HFFc6 (cell line): ENCODE measurements around the gene TPK1. TPM values are rescaled to one million over a fixed set of nuclear protein-coding genes. Genes with fewer than 3 reads are reported as not detected.
"Not testable (repeated sequence)": the region's sequence is repeated elsewhere in the genome, so short reads cannot be mapped to it uniquely, and the experiment has no call there.

Source experiments
- DNase-seq: peaks from one replicate; pipeline ENCODE4 v3.0.0-alpha.2; 2018
- H3K27ac Mint-ChIP-seq: 2 replicates; pipeline ENCODE4 v1.8.0; 2020; ENCODE audit warnings: mild to moderate bottlenecking, mixed read lengths
- H3K27me3 Mint-ChIP-seq: 2 replicates; pipeline ENCODE4 v1.8.0; 2021; ENCODE audit warnings: mild to moderate bottlenecking, moderate library complexity, mixed read lengths; ENCODE audit not compliant: insufficient read depth
- H3K36me3 Mint-ChIP-seq: 2 replicates; pipeline ENCODE4 v1.8.0; 2021; ENCODE audit warnings: low read depth, mixed read lengths
- H3K4me1 Mint-ChIP-seq: 2 replicates; pipeline ENCODE4 v1.8.0; 2020; ENCODE audit warnings: low read depth, mixed read lengths
- H3K4me3 Mint-ChIP-seq: 2 replicates; pipeline ENCODE4 v1.8.0; 2020; ENCODE audit warnings: mild to moderate bottlenecking, moderate library complexity, mixed read lengths
- H3K9me3 Mint-ChIP-seq: 2 replicates; pipeline ENCODE4 v1.8.0; 2020; ENCODE audit warnings: mild to moderate bottlenecking, mixed read lengths
- total RNA-seq, 6 experiments: library from RNA; stranded (reverse); fragmentation: NEBNext Ultra II Directional; extraction: Animal tissue kit (Norgen Biotek cat#: 25700); gene quantifications; 2 replicates in 1 of 6; 3 replicates in 5 of 6; pipeline ENCODE4 v1.2.3, GENCODE V29; 2021
- TF ChIP-seq, protein P1 (sequence below): fragments of 200-600 bp; sonication (generic); IDR thresholded peaks from 2 replicates; pipeline ENCODE4 v1.5.0; 2021; ENCODE audit warnings: antibody characterized with exemption, mild to moderate bottlenecking

The TPK1 gene
- total RNA-seq, 6 experiments from 2014 or later: 0.11 to 0.82 (median 0.55) TPM; not detected in 2

DNA sequence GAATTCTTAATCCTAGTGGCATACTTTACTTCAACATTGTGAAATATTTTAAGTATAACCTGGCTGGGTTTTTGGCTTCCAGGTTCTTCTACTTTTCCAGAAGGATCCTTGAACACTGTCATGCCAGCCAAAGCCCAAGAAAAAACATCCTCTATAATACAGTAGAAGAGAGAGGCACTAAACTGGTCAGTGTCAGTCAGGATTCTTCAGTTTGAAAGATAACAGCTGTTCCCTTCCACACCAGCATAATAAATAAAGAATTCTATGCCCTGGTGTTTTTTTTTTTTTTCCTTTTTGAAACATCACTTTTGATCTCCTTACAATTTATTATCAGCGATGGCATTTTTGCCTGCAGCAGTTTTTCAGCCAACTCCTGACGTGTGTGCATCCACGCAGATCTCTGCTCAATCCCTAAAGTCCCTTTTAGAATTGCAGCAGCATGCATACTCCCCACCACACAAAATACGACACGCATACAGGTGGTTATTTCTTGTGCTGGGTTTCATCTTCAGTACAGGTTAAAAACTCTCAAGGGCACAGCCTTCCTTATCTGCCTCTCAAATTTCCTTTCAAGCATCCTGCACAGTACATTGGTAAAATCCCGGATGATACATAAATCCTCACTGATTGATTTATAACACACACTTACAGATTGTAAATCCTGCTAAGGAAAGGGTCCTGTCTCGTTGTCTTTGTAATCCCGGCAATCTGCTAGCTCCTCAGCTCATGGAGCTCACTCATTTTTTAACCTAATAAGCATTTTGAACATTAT lies 100.2 kb downstream of the TPK1 start:
- TF ChIP-seq, protein P1, sequence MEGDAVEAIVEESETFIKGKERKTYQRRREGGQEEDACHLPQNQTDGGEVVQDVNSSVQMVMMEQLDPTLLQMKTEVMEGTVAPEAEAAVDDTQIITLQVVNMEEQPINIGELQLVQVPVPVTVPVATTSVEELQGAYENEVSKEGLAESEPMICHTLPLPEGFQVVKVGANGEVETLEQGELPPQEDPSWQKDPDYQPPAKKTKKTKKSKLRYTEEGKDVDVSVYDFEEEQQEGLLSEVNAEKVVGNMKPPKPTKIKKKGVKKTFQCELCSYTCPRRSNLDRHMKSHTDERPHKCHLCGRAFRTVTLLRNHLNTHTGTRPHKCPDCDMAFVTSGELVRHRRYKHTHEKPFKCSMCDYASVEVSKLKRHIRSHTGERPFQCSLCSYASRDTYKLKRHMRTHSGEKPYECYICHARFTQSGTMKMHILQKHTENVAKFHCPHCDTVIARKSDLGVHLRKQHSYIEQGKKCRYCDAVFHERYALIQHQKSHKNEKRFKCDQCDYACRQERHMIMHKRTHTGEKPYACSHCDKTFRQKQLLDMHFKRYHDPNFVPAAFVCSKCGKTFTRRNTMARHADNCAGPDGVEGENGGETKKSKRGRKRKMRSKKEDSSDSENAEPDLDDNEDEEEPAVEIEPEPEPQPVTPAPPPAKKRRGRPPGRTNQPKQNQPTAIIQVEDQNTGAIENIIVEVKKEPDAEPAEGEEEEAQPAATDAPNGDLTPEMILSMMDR: no peak
- Mint-ChIP-seq H3K4me1 (no peaks in the 10 kb centered on the region), H3K4me3 (no peak overlapping the region), H3K27me3 (no peaks in the 10 kb centered on the region; the same call in 1 of the 2 replicates), H3K27ac (no peak overlapping the region), H3K36me3 (no peaks in the 10 kb centered on the region), H3K9me3 (peaks cover 34% of the 10 kb centered on the region)
- DNase-seq: no peak

DNA sequence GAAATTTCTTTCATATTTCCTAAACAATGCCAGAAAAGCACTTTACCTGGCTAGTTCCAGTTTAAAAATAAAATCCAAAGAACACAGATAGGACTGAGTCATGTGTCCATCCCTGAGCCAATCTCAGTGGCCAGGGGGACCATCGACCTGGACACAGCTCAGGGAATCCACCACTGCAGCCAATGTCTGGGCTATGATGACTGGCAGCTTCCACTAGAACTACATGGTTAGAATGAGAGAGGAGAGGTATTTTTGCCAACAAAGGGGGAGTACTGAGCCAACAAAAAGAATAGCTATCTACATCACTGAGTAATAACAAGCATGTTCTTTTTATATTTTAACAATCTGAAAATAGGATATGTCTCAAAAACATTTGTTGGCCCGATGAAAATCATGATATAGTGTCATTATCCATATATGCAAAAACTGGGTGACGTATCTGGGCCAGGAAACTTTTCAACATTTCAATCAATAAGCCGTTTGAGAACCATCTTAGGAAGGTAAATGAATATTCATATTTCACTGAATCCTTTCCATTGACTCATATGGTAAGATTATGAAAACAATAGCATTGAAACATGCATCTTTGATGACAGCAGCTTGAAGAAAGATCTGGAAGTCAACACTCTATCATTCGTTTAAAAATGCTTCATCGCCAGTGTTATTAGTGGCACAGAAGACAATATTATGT lies 104.0 kb downstream of the TPK1 start:
- TF ChIP-seq, protein P1: no peak
- Mint-ChIP-seq H3K27ac (no peak overlapping the region), H3K4me1 (no peaks in the 10 kb centered on the region), H3K27me3 (no peaks in the 10 kb centered on the region; the same call in 1 of the 2 replicates), H3K4me3 (no peak overlapping the region), H3K36me3 (no peaks in the 10 kb centered on the region), H3K9me3 (peaks cover 40% of the 10 kb centered on the region)
- no peak for DNase-seq

DNA sequence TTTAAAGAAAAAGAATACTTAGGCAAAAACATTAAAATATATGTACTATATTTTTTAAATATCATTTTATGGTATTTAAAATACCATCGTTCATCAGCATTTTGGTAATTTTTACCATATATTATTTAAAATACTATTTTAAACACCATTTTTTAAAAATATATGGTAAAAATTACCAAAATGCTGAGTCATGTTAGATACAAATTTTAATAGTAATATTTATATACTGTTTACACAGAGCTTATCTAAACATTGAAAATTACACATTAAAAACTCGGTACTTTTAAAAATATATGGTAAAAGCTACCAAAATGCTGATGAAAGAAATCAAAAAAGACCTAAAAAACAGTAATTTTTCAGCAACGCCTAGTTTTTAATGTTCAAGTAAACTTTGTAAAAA lies 105.6 kb downstream of the TPK1 start:
- Mint-ChIP-seq H3K36me3 (no peaks in the 10 kb centered on the region), H3K4me3 (no peak overlapping the region), H3K27me3 (no peaks in the 10 kb centered on the region), H3K4me1 (no peaks in the 10 kb centered on the region), H3K9me3 (peaks cover 30% of the 10 kb centered on the region), H3K27ac (no peak overlapping the region)
- TF ChIP-seq, protein P1: no peak
- no peak for DNase-seq

DNA sequence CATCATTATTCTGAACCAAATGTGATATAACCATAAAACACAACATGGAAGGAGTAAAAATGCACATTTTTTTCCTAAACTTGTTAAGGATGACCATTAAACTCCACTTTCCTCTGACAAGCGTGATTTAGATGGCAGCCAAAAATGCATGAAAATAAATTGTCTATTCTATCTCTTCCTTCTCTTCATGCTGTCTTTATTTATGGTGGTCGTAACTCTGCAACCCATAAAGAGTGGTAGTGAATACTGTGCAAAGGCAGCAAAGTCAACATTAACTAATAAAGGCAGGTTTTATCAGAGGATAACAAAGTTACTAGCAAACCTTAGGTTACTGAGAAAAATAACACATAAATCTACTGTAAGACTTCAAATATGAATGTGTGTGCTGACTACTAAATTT lies 106.6 kb downstream of the TPK1 start:
- TF ChIP-seq, protein P1: no peak
- peaks cover 25% of the 10 kb centered on the region for H3K9me3 Mint-ChIP-seq
- H3K27me3 Mint-ChIP-seq: no peaks in the 10 kb centered on the region
- no peak overlapping the region for H3K4me3 Mint-ChIP-seq
- no peaks in the 10 kb centered on the region for H3K4me1 Mint-ChIP-seq
- DNase-seq: no peak
- no peak overlapping the region for H3K27ac Mint-ChIP-seq
- no peaks in the 10 kb centered on the region for H3K36me3 Mint-ChIP-seq

DNA sequence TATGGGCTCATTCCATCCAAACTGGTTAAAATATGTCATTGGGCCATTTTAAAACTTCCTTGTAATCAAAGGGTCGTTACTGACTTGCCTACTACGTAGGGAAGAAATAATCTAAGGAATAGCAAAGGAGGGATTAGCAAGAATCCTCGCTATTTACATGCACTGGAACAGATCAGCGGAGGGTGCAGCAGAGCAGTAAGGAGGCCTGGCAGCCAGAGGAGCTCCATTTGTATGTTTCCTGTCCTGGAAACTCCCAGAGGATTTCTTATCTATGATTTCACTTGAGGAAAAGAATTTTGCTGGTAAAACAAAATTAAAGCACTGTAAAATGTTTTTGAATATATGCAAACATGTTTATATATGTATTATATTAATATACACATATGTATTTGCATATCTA lies 107.3 kb downstream of the TPK1 start:
- H3K4me1 Mint-ChIP-seq: no peaks in the 10 kb centered on the region
- no peak for DNase-seq
- no peaks in the 10 kb centered on the region for H3K36me3 Mint-ChIP-seq
- TF ChIP-seq, protein P1: no peak
- peaks cover 25% of the 10 kb centered on the region for H3K9me3 Mint-ChIP-seq
- no peaks in the 10 kb centered on the region for H3K27me3 Mint-ChIP-seq
- H3K4me3 Mint-ChIP-seq: no peak overlapping the region
- no peak overlapping the region for H3K27ac Mint-ChIP-seq

DNA sequence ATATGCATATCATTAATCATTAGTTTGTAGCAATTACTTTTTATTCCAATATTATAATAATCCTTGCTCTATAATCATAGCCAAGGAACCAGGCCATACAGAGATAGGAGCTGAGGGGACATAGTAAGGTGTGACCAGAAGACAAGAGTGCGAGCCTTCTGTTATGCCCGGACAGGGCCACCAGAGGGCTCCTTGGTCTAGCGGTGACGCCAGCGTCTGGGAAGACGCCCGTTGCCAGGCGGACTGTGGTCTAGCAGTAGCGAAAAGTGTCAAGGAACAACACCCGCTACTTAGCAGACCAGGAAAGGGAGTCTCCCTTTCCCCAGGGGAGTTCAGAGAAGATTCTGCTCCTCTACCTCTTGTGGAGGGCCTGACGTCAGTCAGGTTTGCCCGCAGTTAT lies 109.0 kb downstream of the TPK1 start:
- not testable (repeated sequence) for H3K27me3 Mint-ChIP-seq, H3K4me3 Mint-ChIP-seq, H3K4me1 Mint-ChIP-seq, DNase-seq, H3K36me3 Mint-ChIP-seq, H3K27ac Mint-ChIP-seq
- H3K9me3 Mint-ChIP-seq: peaks cover 29% of the 10 kb centered on the region
